Iris pigment epithelial cell (primary cell): ENCODE results near the gene FERMT2.

Experiments
- DNase-seq: peaks from one replicate; pipeline ENCODE4 v3.0.0-alpha.2; 2011; ENCODE audit warnings: low read depth

Gene FERMT2

DNA sequence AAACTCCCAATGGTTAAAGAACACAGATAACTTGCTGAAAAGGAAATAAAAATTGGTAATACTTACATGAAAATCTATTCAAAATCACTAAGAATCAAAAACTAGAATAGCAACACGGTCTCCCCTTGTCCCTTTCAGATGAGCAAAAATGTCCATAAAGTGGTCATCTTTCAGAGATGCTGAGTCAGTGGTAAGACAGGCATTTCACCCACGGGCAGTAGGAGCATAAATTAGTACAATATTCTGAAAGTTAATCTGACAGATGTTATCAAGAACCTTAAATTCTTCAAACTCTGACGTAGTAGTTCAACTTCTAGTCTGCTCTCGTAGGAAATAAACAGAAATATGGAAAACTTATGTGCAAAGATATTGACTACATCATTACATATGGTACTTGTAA, 126.4 kb downstream of the FERMT2 start:
- DNase-seq: peak; percentile 20

DNA sequence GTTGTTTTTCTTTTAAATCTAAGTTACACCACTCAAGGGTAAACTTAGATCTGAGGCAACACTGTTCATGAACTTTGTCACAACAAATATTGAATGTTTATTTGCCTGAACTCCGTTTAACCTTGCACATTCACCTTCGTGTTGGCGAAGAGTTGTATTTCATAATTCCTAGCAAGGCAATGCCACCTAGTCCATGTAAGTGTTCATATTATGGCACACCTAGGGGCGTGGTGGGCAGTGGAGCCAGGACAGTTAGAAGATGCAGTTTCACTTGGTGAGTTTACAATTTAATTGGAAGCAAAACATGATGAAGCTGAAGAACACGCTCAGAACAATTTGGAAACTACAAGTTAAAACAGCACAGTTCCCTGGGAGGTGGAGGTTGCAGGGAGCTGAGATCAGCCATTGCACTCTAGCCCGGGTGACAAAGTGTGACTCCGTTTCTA, 129.0 kb downstream of the FERMT2 start:
- DNase-seq: no peak

DNA sequence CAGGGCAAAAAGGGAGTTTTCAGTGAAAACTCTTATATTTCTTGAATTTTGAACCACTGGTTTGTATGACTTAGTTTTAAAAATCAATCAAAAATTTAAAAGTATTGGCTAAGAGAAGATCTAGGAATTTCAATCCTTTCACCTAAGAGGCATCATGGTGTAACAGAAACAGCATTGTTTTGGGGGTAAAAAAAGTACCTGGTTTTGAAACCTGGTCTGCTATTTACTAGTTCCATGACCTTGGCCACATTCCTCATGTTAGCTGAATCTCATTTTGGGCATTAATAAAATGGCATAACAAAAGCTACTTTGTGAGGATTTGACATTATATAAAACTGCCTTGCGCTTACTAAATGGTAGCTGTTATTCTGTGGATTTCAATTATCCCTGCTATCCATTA, 142.7 kb downstream of the FERMT2 start:
- DNase-seq: no peak
